GM18498 (cell line): Measurements from ENCODE around the gene IFNA7.
A peak's percentile ranks its signal among the peaks of the same experiment; 100 is the strongest.
"Not testable (repeated sequence)": the region's sequence is repeated elsewhere in the genome, so short reads cannot be mapped to it uniquely, and the experiment has no call there.

ENCODE experiments used
- ATAC-seq: cut with Tn5 transposase; IDR thresholded peaks from one replicate; pipeline ENCODE4 v1.9.1; 2021; ENCODE audit warnings: mild to moderate bottlenecking, moderate library complexity; ENCODE audit not compliant: unreplicated experiment

The IFNA7 gene

DNA sequence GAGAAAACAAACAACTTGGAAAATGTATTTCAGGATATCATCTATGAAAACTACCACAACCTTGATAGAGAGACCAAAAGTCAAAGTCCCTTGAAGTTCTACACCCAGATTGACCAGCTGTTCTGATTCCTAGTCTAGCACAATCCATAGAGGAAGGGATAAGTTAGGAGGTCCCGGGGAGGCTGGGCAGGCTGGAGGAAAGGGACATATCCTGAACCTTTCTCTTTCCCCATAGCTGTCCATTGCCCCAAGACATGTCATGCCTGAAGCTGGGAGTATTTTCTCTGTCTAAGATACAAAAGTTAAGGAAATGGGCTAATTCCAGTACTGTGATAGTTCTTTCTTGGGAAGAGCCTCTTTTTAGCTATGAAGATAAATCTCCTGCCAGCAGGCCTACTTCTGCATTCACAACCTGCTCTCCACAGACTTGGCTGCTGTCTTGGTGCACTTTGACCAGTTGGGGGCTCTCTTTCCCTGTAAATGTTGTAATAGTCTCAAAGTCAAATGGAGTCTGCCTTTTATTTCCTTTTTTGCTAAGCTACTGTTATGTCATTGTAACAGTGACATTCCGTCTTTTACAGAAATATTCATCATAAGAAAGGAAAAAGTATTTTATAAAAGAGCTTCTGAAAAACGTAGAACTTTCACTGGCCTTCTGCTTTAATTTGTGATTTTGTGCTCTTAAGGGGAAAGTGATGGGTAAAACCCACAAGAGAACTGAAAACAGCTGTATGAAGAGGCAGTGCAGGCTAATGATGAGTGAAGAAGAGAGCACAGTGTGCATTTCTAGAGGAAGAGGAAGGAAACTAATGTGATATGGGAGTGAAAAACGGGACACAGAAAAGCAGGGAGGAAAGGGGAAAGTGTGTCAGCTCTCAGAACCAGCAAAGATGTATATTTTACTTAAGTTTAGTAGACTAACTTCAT, 18.9 kb downstream of the IFNA7 start:
- peak; percentile 97 for ATAC-seq

- no peak for ATAC-seq
Observed at GRCh38 chr9:21174671-21175070, 27.3 kb downstream of the IFNA7 start.

DNA sequence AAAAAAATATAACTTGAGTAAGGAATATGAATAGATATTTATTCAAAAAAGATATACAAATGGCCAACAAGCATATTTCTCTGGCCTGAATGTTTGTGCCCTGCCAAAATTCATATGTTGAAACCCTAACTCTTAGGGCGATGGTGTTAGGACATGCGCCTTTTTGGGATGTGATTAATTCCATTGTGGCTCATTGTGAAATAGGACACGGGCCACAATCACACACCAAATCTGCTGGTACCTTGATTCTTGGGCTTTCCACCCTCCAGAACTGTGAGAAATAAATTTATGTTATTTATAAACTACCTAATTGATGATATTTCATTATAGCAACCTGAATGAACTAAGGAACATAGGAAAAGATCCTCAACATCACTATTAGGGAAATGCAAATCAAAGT, 29.8 kb downstream of the IFNA7 start:
- no peak for ATAC-seq

GRCh38 chr9:21171351-21171750, 30.7 kb downstream of the IFNA7 start:
- no peak for ATAC-seq

DNA sequence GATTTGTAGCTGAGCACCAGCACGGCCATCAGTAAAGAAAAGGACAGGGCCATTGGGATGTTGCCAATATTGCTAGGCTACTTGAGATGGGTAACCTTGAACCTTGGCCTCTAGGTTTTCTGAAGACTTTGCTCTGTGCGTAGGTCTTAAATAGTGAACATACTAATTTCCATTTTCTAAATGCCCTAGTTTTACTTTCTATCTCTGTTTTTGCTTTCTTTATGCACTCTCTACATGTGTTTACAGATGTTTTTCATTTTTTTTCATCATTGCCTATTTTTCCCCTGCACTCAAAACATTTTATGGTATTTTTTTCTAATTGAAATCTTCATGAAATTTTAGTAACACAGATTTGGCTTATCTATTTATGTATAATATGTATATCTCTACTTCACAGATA, 35.4 kb downstream of the IFNA7 start, which contains the start of gene IFNA21:
IFNA21 (minus strand) TSS at position 101 of the 400 bp plus-strand sequence; CDS start at position 53, 48 bp downstream.
- ATAC-seq = not testable (repeated sequence)

DNA sequence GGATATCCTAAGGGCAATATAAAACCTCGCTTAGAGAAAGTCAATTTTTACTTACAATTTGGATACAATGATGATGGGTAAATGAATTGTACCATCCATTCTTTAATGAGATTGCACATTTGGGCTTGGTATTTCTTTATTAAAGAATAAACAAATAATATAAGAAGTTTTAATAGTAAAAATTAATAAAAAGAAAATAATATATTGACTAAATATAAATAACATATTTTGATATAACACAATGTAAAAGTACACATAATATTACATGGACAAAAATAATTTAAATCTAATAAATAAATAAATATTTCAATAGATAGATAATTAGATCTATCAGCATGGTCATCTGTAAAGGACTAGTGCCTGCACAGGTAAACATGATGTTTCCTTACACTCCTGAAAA, 36.5 kb downstream of the IFNA7 start:
- no peak for ATAC-seq

DNA sequence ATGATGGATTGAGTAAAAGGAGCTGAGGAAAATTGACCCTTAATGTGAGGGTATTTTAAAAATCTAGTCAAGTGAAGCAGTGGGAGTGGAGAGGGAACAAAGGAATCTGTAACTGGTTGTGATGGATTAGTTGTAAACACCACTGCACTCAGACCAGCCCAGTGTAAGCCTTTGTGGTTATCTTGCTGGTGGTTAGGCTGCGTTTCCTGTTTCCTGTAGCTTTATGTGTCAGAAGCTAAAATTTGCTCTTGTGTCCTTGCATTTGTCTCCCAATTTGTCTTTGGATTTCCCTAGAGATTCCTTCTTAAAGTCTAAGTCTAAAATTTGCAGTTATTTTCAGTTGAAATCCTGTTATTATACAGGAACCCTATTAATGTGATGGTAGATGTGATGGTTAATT, 41.8 kb downstream of the IFNA7 start:
- ATAC-seq = peak; percentile 93

DNA sequence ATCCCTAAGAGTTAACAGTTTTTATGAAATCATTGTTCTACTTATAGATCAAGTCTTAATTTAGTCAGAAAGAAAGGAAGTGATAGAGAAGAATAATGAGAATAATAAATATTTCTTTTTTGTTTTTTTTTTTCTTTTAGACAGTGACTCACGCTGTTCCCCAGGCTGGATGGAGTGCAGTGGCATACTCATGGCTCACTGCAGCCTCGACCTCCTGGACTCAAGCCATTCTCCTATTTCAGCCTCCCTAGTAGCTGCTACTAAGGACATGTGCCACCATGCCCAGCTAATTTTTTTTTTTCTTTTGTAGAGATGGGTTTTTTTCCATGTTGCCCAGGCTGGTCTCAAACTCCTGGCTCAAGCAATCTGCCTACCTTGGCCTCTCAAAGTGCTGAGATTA, 46.5 kb downstream of the IFNA7 start:
- no peak for ATAC-seq

GRCh38 chr9:21154018-21154608, 47.9 kb downstream of the IFNA7 start:
- peak; percentile 87 for ATAC-seq

DNA sequence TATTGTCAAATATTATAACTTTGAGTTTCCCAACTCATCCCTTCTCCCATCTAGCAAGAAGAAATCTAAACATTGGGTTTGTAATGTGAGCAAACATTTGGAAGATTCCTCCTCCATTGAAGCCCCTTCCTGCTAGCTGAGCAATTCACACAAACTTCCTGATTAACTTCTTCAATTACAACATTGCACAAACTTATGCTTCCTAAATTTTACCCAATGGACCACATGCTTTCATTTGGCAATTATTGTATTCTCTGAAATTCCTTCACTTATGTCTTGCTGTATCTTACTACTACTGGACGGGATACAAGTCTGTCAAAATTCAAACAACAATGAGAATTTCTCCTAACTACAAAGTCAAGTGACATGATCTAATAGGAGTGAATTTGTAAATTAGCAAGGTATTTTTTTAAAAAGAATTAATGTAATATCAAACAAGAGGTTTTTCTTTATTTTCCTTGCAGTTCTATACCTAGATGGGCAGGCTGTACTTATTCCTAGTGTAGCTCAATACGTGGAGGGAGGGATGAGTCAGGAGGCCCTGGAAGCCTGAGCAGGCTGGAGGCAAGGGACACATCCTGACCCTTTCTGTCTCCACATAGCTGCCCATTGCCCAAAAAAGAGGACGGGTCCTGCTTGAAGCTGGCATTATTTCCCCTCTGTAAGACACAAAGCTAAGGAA, 48.5 kb downstream of the IFNA7 start:
- peak; percentile 36 for ATAC-seq
